ENCODE results near the gene UBTD2. TPM values are rescaled to one million over a fixed set of nuclear protein-coding genes. Genes with fewer than 3 reads are reported as not detected.

Gene UBTD2
- total RNA-seq, 1 experiment from 2014 or later = 42.6 TPM

DNA sequence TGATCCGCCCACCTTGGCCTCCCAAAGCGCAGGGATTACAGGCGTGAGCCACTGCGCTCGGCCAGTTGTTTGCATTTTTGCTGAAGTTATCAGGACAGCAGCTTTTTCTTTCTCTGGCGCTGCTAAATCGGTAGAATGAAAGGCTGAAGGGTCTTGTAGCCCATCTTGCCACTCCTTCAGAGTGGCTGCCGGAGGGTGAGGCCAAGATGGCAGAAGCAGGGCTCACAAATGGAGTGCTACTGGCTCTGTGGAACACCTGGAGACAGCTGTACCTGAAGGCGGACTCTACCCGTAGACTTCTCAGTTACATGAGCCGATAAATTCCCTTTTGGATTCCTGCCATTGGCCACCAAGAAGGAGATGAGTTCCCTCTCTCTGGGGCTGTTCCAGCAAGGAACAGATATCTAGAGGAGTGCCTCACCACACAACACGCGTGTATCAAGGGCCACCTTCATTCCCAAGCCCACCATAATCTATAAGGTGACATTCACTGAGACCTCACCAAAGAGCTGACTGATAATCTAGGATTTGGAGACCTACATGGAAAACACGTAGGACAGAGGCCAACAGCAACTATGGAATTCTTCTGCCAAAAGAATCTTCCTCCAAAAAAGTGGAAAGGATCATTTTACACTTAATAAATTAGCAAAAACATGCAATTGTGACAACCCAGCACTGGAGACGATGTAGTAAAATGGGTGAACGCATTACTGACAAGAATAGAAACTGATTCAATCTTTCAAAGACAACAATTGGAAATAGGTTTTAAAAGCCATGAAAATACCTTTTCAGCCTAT, 117.3 kb downstream of the UBTD2 start:
- H3K4me1 Mint-ChIP-seq = peaks cover 15 to 20% of the 10 kb centered on the region in 2 experiments
- Histone ChIP-seq H2BK120ac (ENCODE audit: low read depth, low read length, poor library complexity, severe bottlenecking) (no peak overlapping the region), H2BK20ac (ENCODE audit: low read depth, low read length, poor library complexity, severe bottlenecking) (no peak overlapping the region), H3K9me3 (ENCODE audit: control insufficient read depth, low read depth, low read length) (no peaks in the 10 kb centered on the region), H3K9ac (ENCODE audit: extremely low read depth, insufficient read length, low read length) (no peak overlapping the region), H4K8ac (replicated peaks; ENCODE audit: insufficient read length, low read depth, low read length) (no peak overlapping the region), H4K91ac (ENCODE audit: insufficient read length, low read depth, low read length) (no peak overlapping the region), H4K20me1 (ENCODE audit: control insufficient read depth, insufficient read depth, insufficient read length) (no peaks in the 10 kb centered on the region), H2BK15ac (ENCODE audit: low read depth, low read length) (no peak overlapping the region), H3T11ph (ENCODE audit: low read length) (no peak overlapping the region), H3K23me2 (ENCODE audit: insufficient read length, low read depth, low read length, poor library complexity, severe bottlenecking) (no peaks in the 10 kb centered on the region), H3K18ac (ENCODE audit: insufficient read length, low read depth, low read length) (no peak overlapping the region), H3K4me2 (ENCODE audit: insufficient read depth, insufficient read length, low read length) (no peak overlapping the region), H3K27ac (ENCODE audit: insufficient read length, low read depth, low read length) (no peak overlapping the region), H2BK5ac (ENCODE audit: insufficient read length, low read length) (no peak overlapping the region), H2BK12ac (ENCODE audit: insufficient read length, low read depth, low read length) (no peak overlapping the region), H3K4me1 (ENCODE audit: insufficient read depth, low read length) (no peaks in the 10 kb centered on the region), H3K14ac (ENCODE audit: insufficient read depth, low read length) (no peak overlapping the region), H2AK5ac (ENCODE audit: insufficient read length, low read length) (no peak overlapping the region), H3K23ac (ENCODE audit: insufficient read length, low read depth, low read length) (no peak overlapping the region), H3K56ac (ENCODE audit: insufficient read length, low read depth, low read length) (no peak overlapping the region), H3K4ac (ENCODE audit: low read depth, low read length) (no peak overlapping the region), H3K79me2 (ENCODE audit: insufficient read depth, low read length) (no peaks in the 10 kb centered on the region), H2AFZ (ENCODE audit: low read length) (no peak overlapping the region), H3K79me1 (ENCODE audit: insufficient read depth, low read depth, low read length, poor library complexity, severe bottlenecking) (peaks cover 2% of the 10 kb centered on the region), H3K27me3 (ENCODE audit: insufficient read depth, low read length) (no peaks in the 10 kb centered on the region), H4K5ac (ENCODE audit: insufficient read length, low read depth, low read length) (no peak overlapping the region)
- no peak overlapping the region for H3K27ac Mint-ChIP-seq
- no peaks in the 10 kb centered on the region for H3K27me3 Mint-ChIP-seq (ENCODE audit: low read depth)
- WGBS (ENCODE audit: extremely low coverage, insufficient read length, low lambda C conversion rate) = no CpG with 5 or more reads among the region's 16 CpGs
- no peaks in the 10 kb centered on the region for H3K9me3 Mint-ChIP-seq
- H3K36me3 Mint-ChIP-seq (ENCODE audit: insufficient read depth in 1 of 3, low read depth in 3 of 3) = no peaks in the 10 kb centered on the region; a peak in 1 of 7 replicates
- DNase-seq = no peak
- no peak overlapping the region for H3K4me3 Mint-ChIP-seq
- no peak for TF ChIP-seq CTCF (conservative IDR thresholded peaks at IDR 0.05)
